Left lung (tissue), 10 donors: Measurements from ENCODE around the gene CCT4. TPM values are rescaled to one million over a fixed set of nuclear protein-coding genes. Genes with fewer than 3 reads are reported as not detected.

Experiments
- ATAC-seq: fragments of 200-7000 bp; cut with Tn5 transposase; one replicate; pipeline ENCODE4 v1.9.1; 2020; ENCODE audit warnings: moderate library complexity
- DNase-seq, 4 donors: peaks; one replicate each; pipeline ENCODE4 v3.0.0-alpha.2; 2013 to 2020
- H3K27ac ChIP-seq, 2 donors: fragments of 200-600 bp; sonication (generic) in 1 of 2; one replicate each; pipeline versions ENCODE4 v1.5.0 to v1.8.0; 2020 to 2021
- H3K27me3 ChIP-seq, 2 donors: fragments of 200-600 bp; sonication (generic) in 1 of 2; one replicate each; pipeline versions ENCODE4 v1.5.0 to v1.8.0; 2020 to 2021
- H3K36me3 ChIP-seq, 2 donors: fragments of 200-600 bp; sonication (generic) in 1 of 2; one replicate each; pipeline versions ENCODE4 v1.5.0 to v1.8.0; 2020 to 2021
- H3K4me1 ChIP-seq, 2 donors: fragments of 200-600 bp; one replicate each; pipeline ENCODE4 v1.8.0; 2021
- H3K4me3 ChIP-seq, 2 donors: fragments of 200-600 bp; sonication (generic) in 1 of 2; one replicate each; pipeline versions ENCODE4 v1.5.0 to v1.8.0; 2020 to 2021; ENCODE audit warnings: mild to moderate bottlenecking in 1 of 2
- H3K9me3 ChIP-seq, 2 donors: fragments of 200-600 bp; sonication (generic) in 1 of 2; one replicate each; pipeline versions ENCODE4 v1.5.0 to v1.8.0; 2020 to 2021
- CTCF ChIP-seq, 2 donors: fragments of 200-600 bp; sonication (generic) in 1 of 2; IDR thresholded peaks; one replicate each; pipeline versions ENCODE4 v1.5.0 to v1.8.0; 2021; ENCODE audit warnings: antibody characterized with exemption in 2 of 2
- intact Hi-C, 2 donors: fragments of 100-400 bp; cut with DNase I; formaldehyde crosslinking; loops; one replicate each; pipeline versions ENCODE4 v1.11.2 to v1.14.2; 2022
- polyA plus RNA-seq, 6 donors: library from polyadenylated mRNA; unstranded; fragments of 120-200 nt; gene quantifications; one replicate each; pipeline ENCODE4 v1.2.1, GENCODE V29; 2013; ENCODE audit not compliant: insufficient read length in 6 of 6
- total RNA-seq, 2 donors: library from RNA; stranded (reverse); fragmentation: NEBNext Ultra II Directional; extraction: Animal tissue kit (Norgen Biotek cat#: 25700); gene quantifications; one replicate each; pipeline ENCODE4 v1.2.1, GENCODE V29; 2021
- donor health status: DM: no; HTN: yes; CAD: no.
- donor health status: DM: no; HTN: no; CAD: no.

The CCT4 gene
- total and polyA plus RNA-seq, 8 donors, result 124 to 172 (median 163) TPM

- TF ChIP-seq CTCF (IDR thresholded peaks at IDR 0.05), result no peak
- intact Hi-C loops, result no loop called here
- H3K27ac ChIP-seq, result no peak overlapping the region
- H3K4me1 ChIP-seq, result no peaks in the 10 kb centered on the region
- no peak overlapping the region for H3K4me3 ChIP-seq
- no peaks in the 10 kb centered on the region for H3K9me3 ChIP-seq
- no peaks in the 10 kb centered on the region for H3K36me3 ChIP-seq
- H3K27me3 ChIP-seq, result no peaks in the 10 kb centered on the region
- no peak for DNase-seq
- ATAC-seq, result no peak
Measured at GRCh38 chr2:61832183-61832841, 56.1 kb downstream of the CCT4 start.

- DNase-seq (no peak), ATAC-seq (no peak)
- Histone ChIP-seq H3K27ac (no peak overlapping the region), H3K36me3 (no peaks in the 10 kb centered on the region), H3K9me3 (no peaks in the 10 kb centered on the region), H3K4me3 (no peak overlapping the region), H3K4me1 (no peaks in the 10 kb centered on the region), H3K27me3 (no peaks in the 10 kb centered on the region)
- TF ChIP-seq CTCF (IDR thresholded peaks at IDR 0.05), result no peak
- intact Hi-C loops, result no loop called here
Measured at GRCh38 chr2:61822255-61822654, 66.2 kb downstream of the CCT4 start.

Other genes starting within 250 kb of the CCT4 start
- gene FAM161A, start 34.6 kb downstream of the CCT4 start, total RNA-seq, result 1 to 10 TPM; 3.7 to 3.9 TPM
- gene FAM161A, start 34.6 kb downstream of the CCT4 start, polyA plus RNA-seq, result 10 to 100 TPM; 22.4 to 33.5 (median 26.6) TPM
- 10 to 100 TPM; 34.1 to 35.9 TPM for gene COMMD1, start 17.0 kb upstream of the CCT4 start, total RNA-seq
- 10 to 100 TPM; 56.8 to 91.5 (median 79.3) TPM for gene COMMD1, start 17.0 kb upstream of the CCT4 start, polyA plus RNA-seq